Liver (tissue), 9 donors: ENCODE measurements around the gene RFX4. TPM values are rescaled to one million over a fixed set of nuclear protein-coding genes. Genes with fewer than 3 reads are reported as not detected.

Experiments used
- DNase-seq: peaks from one replicate; pipeline ENCODE4 v3.0.0-alpha.2; 2017; ENCODE audit warnings: low spot score
- H3K27ac ChIP-seq, 2 donors: one replicate each; pipeline ENCODE4 v1.7.0; 2013; ENCODE audit warnings: inconsistent platforms in 2 of 2, low read length in 2 of 2, control low read depth in 1 of 2, low read depth in 1 of 2, mild to moderate bottlenecking in 1 of 2
- H3K27me3 ChIP-seq, 4 donors: one replicate each; pipeline versions ENCODE4 v1.6.1 to v1.7.0; 2013; ENCODE audit warnings: low read length in 3 of 4, inconsistent platforms in 1 of 4, mild to moderate bottlenecking in 1 of 4, moderate library complexity in 1 of 4; ENCODE audit not compliant: control insufficient read depth in 4 of 4, insufficient read depth in 4 of 4
- H3K36me3 ChIP-seq, 4 donors: one replicate each; pipeline versions ENCODE4 v1.6.1 to v1.7.0; 2013; ENCODE audit warnings: low read length in 3 of 4, mild to moderate bottlenecking in 3 of 4, low read depth in 1 of 4, moderate library complexity in 1 of 4; ENCODE audit not compliant: control insufficient read depth in 4 of 4, insufficient read depth in 3 of 4
- H3K4me1 ChIP-seq, 4 donors: one replicate each; pipeline versions ENCODE4 v1.6.1 to v1.7.0; 2013; ENCODE audit warnings: low read length in 3 of 4, mild to moderate bottlenecking in 3 of 4, moderate library complexity in 1 of 4; ENCODE audit not compliant: control insufficient read depth in 4 of 4, insufficient read depth in 4 of 4
- H3K4me3 ChIP-seq, 3 donors: one replicate each; pipeline versions ENCODE4 v1.6.1 to v1.7.0; 2013; ENCODE audit warnings: low read length in 3 of 3, control low read depth in 1 of 3, low read depth in 1 of 3, mild to moderate bottlenecking in 1 of 3
- H3K9ac ChIP-seq, 2 donors: one replicate each; pipeline ENCODE4 v1.7.0; 2013; ENCODE audit warnings: low read length in 2 of 2, mild to moderate bottlenecking in 2 of 2, moderate library complexity in 2 of 2, control low read depth in 1 of 2, low read depth in 1 of 2
- H3K9me3 ChIP-seq, 4 donors: one replicate each; pipeline versions ENCODE4 v1.6.1 to v1.7.0; 2013; ENCODE audit warnings: low read length in 3 of 4; ENCODE audit not compliant: control insufficient read depth in 4 of 4
- EGR1 ChIP-seq, 2 donors: IDR thresholded peaks; 2 replicates each; pipeline ENCODE4 v1.6.1; 2016 to 2018; ENCODE audit warnings: antibody characterized with exemption in 2 of 2, low read depth in 2 of 2
- FOXA1 ChIP-seq: IDR thresholded peaks from 2 replicates; pipeline ENCODE4 v1.6.1; 2016; ENCODE audit warnings: antibody characterized with exemption
- HNF4G ChIP-seq: IDR thresholded peaks from 2 replicates; pipeline ENCODE4 v1.6.1; 2016; ENCODE audit warnings: antibody characterized with exemption
- JUND ChIP-seq, 2 donors: IDR thresholded peaks; 2 replicates each; pipeline ENCODE4 v1.6.1; 2016; ENCODE audit warnings: antibody characterized with exemption in 2 of 2
- RAD21 ChIP-seq, 2 donors: IDR thresholded peaks; 2 replicates each; pipeline ENCODE4 v1.6.1; 2016; ENCODE audit warnings: antibody characterized with exemption in 2 of 2, mild to moderate bottlenecking in 2 of 2
- SP1 ChIP-seq: IDR thresholded peaks from 2 replicates; pipeline ENCODE4 v1.6.1; 2018; ENCODE audit warnings: antibody characterized with exemption, mild to moderate bottlenecking
- TAF1 ChIP-seq: conservative IDR thresholded peaks from 2 replicates; pipeline ENCODE4 v1.6.1; 2016; ENCODE audit warnings: antibody characterized with exemption, mild to moderate bottlenecking
- WGBS: extraction: QIAGEN DNeasy Blood & Tissue Kit; methylation state at CpG from one replicate; pipeline ENCODE4 v1.1.7; 2013; 5-methylcytosine and 5-hydroxymethylcytosine counted together
- polyA plus RNA-seq, 2 donors: library from polyadenylated mRNA; stranded (reverse) in 1 of 2; unstranded in 1 of 2; fragments of 200-250 nt in 1 of 2; fragments of >200 nt in 1 of 2; fragmentation: Nextera tagmentation in 1 of 2; extraction: Ambion mirVana in 1 of 2; gene quantifications; one replicate each; pipeline versions ENCODE4 v1.2.1 to v1.2.3, GENCODE V29; 2013 to 2015
- total RNA-seq, 2 donors: library from RNA; depleted of rRNA; stranded (reverse); fragments of >200 nt; gene quantifications; one replicate each; pipeline ENCODE4 v1.2.3, GENCODE V29; 2014
- TF ChIP-seq, protein P1 (sequence below): IDR thresholded peaks from 2 replicates; pipeline ENCODE4 v1.6.1; 2016; ENCODE audit warnings: antibody characterized with exemption, mild to moderate bottlenecking
- TF ChIP-seq, protein P2 (sequence below): IDR thresholded peaks from 2 replicates; pipeline ENCODE4 v1.6.1; 2016; ENCODE audit warnings: antibody characterized with exemption
- TF ChIP-seq, protein P3 (sequence below): IDR thresholded peaks from 2 replicates; pipeline ENCODE4 v1.6.1; 2016; ENCODE audit warnings: antibody characterized with exemption
- donor health status: healthy.
- donor health status: healthy.
- donor health status: healthy.
- donor health status: healthy.
- donor health status: healthy.

Gene RFX4
- total and polyA plus RNA-seq, 4 donors = not detected

DNA sequence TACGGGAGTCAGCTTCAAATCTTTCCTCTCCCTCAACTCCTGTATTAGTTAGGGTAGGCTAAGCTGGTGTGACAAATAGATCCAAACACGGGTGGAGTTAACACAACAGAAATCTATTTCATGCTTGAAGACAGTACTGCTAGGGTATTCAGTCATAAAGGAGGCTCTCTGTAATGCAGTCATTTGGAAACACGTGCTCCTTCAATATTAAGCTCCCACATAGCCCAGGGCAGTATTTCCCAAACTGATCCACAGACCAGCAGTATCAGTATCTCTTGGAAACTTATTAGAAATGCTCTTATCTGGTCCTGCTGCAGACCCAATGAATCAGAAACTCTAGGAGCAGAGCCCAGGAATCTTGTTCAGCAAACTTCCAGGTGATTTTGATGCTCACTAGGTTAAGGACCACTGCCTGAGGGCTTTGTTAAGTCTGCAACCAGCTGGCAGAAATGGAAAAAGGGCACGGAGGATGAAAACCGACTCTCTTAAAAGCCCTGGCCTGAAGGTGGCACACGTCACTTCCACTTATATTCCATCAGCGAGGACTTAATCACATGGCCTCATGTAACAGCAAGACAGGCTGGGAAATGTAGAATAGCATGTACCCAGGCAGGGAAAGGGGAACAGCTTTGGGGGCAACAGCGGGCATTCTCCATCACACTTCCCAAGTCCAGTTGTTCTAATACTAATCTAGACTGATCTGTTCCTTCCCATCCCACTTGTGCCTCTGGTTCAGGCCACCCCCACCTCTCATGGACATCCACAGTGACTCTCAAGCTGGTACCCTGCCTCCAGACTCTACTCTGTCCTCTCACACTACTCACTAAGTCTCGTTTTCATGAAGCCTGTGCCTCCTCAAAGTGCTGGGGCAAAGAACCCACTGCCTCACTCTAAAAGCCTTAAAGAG is 153.5 kb downstream of the RFX4 start:
- no peaks in the 10 kb centered on the region for H3K27me3 ChIP-seq
- TF ChIP-seq EGR1 (IDR thresholded peaks at IDR 0.05; ENCODE audit: low read depth in 2 of 2) (no peak), RAD21 (IDR thresholded peaks at IDR 0.05) (peak; percentile 21 to 44)
- no peaks in the 10 kb centered on the region for H3K9me3 ChIP-seq
- no peaks in the 10 kb centered on the region for H3K36me3 ChIP-seq
- no peak overlapping the region for H3K9ac ChIP-seq
- H3K4me3 ChIP-seq = no peak overlapping the region
- H3K27ac ChIP-seq = no peak overlapping the region
- WGBS = 75% methylated on average over 9 of the region's 9 CpGs
- no peaks in the 10 kb centered on the region for H3K4me1 ChIP-seq
- DNase-seq = no peak

DNA sequence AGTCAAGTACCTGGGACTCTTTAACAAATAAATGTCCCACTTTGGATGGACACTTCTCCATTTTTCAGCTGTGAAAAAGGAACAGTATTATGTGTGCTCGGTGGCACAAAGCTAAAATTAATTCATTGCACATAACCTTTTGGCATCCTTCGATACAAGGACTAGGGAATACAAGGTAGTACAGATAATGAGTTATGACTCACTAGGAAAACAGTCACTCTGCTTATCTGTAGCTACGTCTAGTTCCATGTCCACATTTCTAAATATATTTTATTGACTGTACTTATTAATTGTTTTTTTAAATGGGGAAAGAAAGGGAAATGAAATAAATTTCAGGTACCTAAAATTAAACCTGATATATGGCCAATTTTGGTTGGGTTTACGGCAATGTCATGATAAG is 156.5 kb downstream of the RFX4 start:
- Histone ChIP-seq H3K36me3 (no peaks in the 10 kb centered on the region), H3K4me1 (no peaks in the 10 kb centered on the region), H3K27ac (no peak overlapping the region), H3K4me3 (no peak overlapping the region), H3K9me3 (no peaks in the 10 kb centered on the region), H3K27me3 (no peaks in the 10 kb centered on the region), H3K9ac (no peak overlapping the region)
- WGBS = 55% methylated on average over 4 of the region's 4 CpGs
- peak in 1 of 2 donors; percentile 19 for TF ChIP-seq JUND (IDR thresholded peaks at IDR 0.05)
- TF ChIP-seq, protein P1, sequence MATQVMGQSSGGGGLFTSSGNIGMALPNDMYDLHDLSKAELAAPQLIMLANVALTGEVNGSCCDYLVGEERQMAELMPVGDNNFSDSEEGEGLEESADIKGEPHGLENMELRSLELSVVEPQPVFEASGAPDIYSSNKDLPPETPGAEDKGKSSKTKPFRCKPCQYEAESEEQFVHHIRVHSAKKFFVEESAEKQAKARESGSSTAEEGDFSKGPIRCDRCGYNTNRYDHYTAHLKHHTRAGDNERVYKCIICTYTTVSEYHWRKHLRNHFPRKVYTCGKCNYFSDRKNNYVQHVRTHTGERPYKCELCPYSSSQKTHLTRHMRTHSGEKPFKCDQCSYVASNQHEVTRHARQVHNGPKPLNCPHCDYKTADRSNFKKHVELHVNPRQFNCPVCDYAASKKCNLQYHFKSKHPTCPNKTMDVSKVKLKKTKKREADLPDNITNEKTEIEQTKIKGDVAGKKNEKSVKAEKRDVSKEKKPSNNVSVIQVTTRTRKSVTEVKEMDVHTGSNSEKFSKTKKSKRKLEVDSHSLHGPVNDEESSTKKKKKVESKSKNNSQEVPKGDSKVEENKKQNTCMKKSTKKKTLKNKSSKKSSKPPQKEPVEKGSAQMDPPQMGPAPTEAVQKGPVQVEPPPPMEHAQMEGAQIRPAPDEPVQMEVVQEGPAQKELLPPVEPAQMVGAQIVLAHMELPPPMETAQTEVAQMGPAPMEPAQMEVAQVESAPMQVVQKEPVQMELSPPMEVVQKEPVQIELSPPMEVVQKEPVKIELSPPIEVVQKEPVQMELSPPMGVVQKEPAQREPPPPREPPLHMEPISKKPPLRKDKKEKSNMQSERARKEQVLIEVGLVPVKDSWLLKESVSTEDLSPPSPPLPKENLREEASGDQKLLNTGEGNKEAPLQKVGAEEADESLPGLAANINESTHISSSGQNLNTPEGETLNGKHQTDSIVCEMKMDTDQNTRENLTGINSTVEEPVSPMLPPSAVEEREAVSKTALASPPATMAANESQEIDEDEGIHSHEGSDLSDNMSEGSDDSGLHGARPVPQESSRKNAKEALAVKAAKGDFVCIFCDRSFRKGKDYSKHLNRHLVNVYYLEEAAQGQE = no peak
- no peak for DNase-seq

DNA sequence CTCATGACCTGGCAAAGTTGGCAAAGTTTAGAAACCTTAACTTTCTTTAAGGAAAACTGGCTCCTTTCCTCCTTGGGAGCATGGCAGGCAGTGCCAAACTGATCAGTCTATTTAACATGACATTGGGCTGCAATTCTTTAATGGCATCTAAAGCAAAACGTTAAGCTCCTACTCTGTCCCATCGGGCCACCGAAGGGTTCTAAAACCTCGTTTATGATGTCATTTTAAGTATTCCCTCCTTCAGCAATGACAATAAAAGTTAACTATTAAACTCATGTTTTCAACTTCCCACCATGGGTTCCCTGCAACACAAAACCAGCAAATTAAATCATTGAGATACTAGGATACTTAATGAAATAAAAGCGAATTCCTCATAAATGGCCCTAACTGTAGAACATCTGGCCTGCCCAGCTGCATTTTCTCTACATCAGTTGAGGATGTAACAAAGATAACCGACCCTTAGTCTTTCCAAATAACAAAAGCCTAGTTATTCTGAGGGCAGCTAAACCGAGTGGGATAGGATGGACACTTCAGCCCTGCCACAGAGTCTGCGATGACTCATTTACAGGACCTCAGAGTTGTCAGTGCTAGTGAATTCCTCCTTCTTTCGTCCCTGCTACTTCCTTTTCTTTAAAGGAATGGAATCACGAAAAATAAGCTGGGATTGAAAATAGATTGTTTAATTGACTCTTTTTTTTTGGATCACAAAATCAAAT is 157.2 kb downstream of the RFX4 start:
- Histone ChIP-seq H3K36me3 (no peaks in the 10 kb centered on the region), H3K4me1 (no peaks in the 10 kb centered on the region), H3K27ac (no peak overlapping the region), H3K9ac (no peak overlapping the region), H3K9me3 (no peaks in the 10 kb centered on the region), H3K4me3 (no peak overlapping the region), H3K27me3 (no peaks in the 10 kb centered on the region)
- DNase-seq = no peak
- WGBS = 73% methylated on average over 10 of the region's 10 CpGs
- TF ChIP-seq FOXA1 (no peak), TAF1 (no peak), JUND (IDR thresholded peaks at IDR 0.05) (no peak), EGR1 (IDR thresholded peaks at IDR 0.05; ENCODE audit: low read depth in 2 of 2) (no peak), SP1 (no peak), HNF4G (no peak)
- TF ChIP-seq, protein P2, sequence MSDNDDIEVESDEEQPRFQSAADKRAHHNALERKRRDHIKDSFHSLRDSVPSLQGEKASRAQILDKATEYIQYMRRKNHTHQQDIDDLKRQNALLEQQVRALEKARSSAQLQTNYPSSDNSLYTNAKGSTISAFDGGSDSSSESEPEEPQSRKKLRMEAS = no peak
- TF ChIP-seq, protein P1 = no peak
- TF ChIP-seq, protein P3, sequence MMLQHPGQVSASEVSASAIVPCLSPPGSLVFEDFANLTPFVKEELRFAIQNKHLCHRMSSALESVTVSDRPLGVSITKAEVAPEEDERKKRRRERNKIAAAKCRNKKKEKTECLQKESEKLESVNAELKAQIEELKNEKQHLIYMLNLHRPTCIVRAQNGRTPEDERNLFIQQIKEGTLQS = no peak
